Suprapubic skin (tissue), 4 donors: ENCODE data around the gene IFNA14.

Experiments used
- CTCF ChIP-seq, 2 donors: fragments of 200-600 bp in 1 of 2; fragments of 450-650 bp in 1 of 2; sonication (generic) in 1 of 2; IDR thresholded peaks; one replicate each; pipeline ENCODE4 v1.5.1; 2016 to 2019; ENCODE audit warnings: antibody characterized with exemption in 2 of 2, mild to moderate bottlenecking in 1 of 2, moderate library complexity in 1 of 2
- EP300 ChIP-seq: sonication (generic); formaldehyde crosslinking; IDR thresholded peaks from one replicate; pipeline ENCODE4 v1.6.1; 2017; ENCODE audit warnings: antibody characterized with exemption
- POLR2A ChIP-seq, 2 donors: fragments of 450-650 bp; IDR thresholded peaks; one replicate each; pipeline ENCODE4 v1.6.1; 2017; ENCODE audit warnings: antibody characterized with exemption in 2 of 2, mild to moderate bottlenecking in 2 of 2, moderate library complexity in 2 of 2
- POLR2AphosphoS5 ChIP-seq, 3 donors: sonication (generic); formaldehyde crosslinking; IDR thresholded peaks; one replicate each; pipeline ENCODE4 v1.6.1; 2017; ENCODE audit warnings: antibody characterized with exemption in 3 of 3

- TF ChIP-seq CTCF (IDR thresholded peaks at IDR 0.05) (no peak), EP300 (no peak), POLR2A (IDR thresholded peaks at IDR 0.05) (no peak), POLR2AphosphoS5 (IDR thresholded peaks at IDR 0.05) (no peak)
Observed at GRCh38 chr9:21267485-21268346, 27.9 kb upstream of the IFNA14 start.
